Measurements from ENCODE around the gene CCNL2. TPM values are rescaled to one million over a fixed set of nuclear protein-coding genes. Genes with fewer than 3 reads are reported as not detected.

CCNL2 gene
- total and polyA plus RNA-seq, 4 donors, result 46.4 to 170 (median 104) TPM

DNA sequence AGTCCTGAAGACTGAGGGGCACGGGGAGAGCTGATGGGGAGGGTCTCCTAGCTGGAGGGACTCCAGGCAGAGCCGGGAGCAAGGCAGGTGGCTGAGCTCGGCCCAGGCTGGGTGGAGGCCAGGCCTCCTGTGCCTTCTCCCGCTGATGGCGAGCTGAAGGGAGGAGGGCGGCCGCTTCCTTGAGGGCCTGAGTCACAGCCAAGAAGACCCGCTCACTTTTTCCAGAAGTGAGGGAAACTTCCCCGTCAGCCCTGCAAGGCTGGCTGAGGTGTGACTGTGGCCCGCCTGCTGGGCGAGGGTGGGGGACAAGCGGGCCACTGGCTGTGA lies 34.6 kb upstream of the CCNL2 start:
- no peak for DNase-seq (ENCODE audit: low spot score)
- no peaks in the 10 kb centered on the region for H3K9me3 ChIP-seq (ENCODE audit: control insufficient read depth in 4 of 4, low read length in 3 of 4)
- no peaks in the 10 kb centered on the region for H3K27me3 ChIP-seq (ENCODE audit: control insufficient read depth in 4 of 4, insufficient read depth in 4 of 4, low read length in 3 of 4)
- H3K4me1 ChIP-seq (ENCODE audit: control insufficient read depth in 4 of 4, insufficient read depth in 4 of 4, low read length in 3 of 4), result peaks cover 37 to 90% (median 74%) of the 10 kb centered on the region in 4 donors
- H3K4me3 ChIP-seq (ENCODE audit: low read depth in 1 of 3, low read length in 3 of 3), result no peak overlapping the region
- TF ChIP-seq JUND (IDR thresholded peaks at IDR 0.05) (no peak), RXRA (IDR thresholded peaks at IDR 0.05) (no peak), HNF4G (IDR thresholded peaks at IDR 0.05) (no peak), RAD21 (IDR thresholded peaks at IDR 0.05) (no peak), TAF1 (conservative IDR thresholded peaks at IDR 0.05) (no peak), GABPA (IDR thresholded peaks at IDR 0.05 in 1 of 2, conservative IDR thresholded peaks at IDR 0.05 in 1 of 2) (no peak), FOXA2 (IDR thresholded peaks at IDR 0.05) (no peak), YY1 (IDR thresholded peaks at IDR 0.05) (no peak), FOXA1 (IDR thresholded peaks at IDR 0.05) (no peak), SP1 (IDR thresholded peaks at IDR 0.05) (no peak)
- TF ChIP-seq, protein P1, sequence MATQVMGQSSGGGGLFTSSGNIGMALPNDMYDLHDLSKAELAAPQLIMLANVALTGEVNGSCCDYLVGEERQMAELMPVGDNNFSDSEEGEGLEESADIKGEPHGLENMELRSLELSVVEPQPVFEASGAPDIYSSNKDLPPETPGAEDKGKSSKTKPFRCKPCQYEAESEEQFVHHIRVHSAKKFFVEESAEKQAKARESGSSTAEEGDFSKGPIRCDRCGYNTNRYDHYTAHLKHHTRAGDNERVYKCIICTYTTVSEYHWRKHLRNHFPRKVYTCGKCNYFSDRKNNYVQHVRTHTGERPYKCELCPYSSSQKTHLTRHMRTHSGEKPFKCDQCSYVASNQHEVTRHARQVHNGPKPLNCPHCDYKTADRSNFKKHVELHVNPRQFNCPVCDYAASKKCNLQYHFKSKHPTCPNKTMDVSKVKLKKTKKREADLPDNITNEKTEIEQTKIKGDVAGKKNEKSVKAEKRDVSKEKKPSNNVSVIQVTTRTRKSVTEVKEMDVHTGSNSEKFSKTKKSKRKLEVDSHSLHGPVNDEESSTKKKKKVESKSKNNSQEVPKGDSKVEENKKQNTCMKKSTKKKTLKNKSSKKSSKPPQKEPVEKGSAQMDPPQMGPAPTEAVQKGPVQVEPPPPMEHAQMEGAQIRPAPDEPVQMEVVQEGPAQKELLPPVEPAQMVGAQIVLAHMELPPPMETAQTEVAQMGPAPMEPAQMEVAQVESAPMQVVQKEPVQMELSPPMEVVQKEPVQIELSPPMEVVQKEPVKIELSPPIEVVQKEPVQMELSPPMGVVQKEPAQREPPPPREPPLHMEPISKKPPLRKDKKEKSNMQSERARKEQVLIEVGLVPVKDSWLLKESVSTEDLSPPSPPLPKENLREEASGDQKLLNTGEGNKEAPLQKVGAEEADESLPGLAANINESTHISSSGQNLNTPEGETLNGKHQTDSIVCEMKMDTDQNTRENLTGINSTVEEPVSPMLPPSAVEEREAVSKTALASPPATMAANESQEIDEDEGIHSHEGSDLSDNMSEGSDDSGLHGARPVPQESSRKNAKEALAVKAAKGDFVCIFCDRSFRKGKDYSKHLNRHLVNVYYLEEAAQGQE (IDR thresholded peaks at IDR 0.05), result no peak
- TF ChIP-seq, protein P2, sequence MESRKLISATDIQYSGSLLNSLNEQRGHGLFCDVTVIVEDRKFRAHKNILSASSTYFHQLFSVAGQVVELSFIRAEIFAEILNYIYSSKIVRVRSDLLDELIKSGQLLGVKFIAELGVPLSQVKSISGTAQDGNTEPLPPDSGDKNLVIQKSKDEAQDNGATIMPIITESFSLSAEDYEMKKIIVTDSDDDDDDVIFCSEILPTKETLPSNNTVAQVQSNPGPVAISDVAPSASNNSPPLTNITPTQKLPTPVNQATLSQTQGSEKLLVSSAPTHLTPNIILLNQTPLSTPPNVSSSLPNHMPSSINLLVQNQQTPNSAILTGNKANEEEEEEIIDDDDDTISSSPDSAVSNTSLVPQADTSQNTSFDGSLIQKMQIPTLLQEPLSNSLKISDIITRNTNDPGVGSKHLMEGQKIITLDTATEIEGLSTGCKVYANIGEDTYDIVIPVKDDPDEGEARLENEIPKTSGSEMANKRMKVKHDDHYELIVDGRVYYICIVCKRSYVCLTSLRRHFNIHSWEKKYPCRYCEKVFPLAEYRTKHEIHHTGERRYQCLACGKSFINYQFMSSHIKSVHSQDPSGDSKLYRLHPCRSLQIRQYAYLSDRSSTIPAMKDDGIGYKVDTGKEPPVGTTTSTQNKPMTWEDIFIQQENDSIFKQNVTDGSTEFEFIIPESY (IDR thresholded peaks at IDR 0.05), result no peak
- TF ChIP-seq, protein P3, sequence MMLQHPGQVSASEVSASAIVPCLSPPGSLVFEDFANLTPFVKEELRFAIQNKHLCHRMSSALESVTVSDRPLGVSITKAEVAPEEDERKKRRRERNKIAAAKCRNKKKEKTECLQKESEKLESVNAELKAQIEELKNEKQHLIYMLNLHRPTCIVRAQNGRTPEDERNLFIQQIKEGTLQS (IDR thresholded peaks at IDR 0.05), result no peak
- TF ChIP-seq, protein P4, sequence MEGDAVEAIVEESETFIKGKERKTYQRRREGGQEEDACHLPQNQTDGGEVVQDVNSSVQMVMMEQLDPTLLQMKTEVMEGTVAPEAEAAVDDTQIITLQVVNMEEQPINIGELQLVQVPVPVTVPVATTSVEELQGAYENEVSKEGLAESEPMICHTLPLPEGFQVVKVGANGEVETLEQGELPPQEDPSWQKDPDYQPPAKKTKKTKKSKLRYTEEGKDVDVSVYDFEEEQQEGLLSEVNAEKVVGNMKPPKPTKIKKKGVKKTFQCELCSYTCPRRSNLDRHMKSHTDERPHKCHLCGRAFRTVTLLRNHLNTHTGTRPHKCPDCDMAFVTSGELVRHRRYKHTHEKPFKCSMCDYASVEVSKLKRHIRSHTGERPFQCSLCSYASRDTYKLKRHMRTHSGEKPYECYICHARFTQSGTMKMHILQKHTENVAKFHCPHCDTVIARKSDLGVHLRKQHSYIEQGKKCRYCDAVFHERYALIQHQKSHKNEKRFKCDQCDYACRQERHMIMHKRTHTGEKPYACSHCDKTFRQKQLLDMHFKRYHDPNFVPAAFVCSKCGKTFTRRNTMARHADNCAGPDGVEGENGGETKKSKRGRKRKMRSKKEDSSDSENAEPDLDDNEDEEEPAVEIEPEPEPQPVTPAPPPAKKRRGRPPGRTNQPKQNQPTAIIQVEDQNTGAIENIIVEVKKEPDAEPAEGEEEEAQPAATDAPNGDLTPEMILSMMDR (IDR thresholded peaks at IDR 0.05; ENCODE audit: low read depth, low read length, missing input control), result no peak
- TF ChIP-seq, protein P5, sequence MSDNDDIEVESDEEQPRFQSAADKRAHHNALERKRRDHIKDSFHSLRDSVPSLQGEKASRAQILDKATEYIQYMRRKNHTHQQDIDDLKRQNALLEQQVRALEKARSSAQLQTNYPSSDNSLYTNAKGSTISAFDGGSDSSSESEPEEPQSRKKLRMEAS (IDR thresholded peaks at IDR 0.05), result no peak
- H3K9ac ChIP-seq (ENCODE audit: low read depth in 1 of 2, low read length in 2 of 2), result no peak overlapping the region
- H3K36me3 ChIP-seq (ENCODE audit: control insufficient read depth in 4 of 4, insufficient read depth in 3 of 4, low read depth in 1 of 4, low read length in 3 of 4), result no peaks in the 10 kb centered on the region
- WGBS, result 50% methylated on average over 12 of the region's 12 CpGs
- peak overlapping the region; percentile 86 to 87 for H3K27ac ChIP-seq (ENCODE audit: low read depth in 1 of 2, low read length in 2 of 2)
